ENCODE measurements around the gene PNPLA5.

PNPLA5 gene

GRCh38 chr22:43857367-43857766 lies 34.4 kb downstream of the PNPLA5 start:
- TF ChIP-seq, protein P1, sequence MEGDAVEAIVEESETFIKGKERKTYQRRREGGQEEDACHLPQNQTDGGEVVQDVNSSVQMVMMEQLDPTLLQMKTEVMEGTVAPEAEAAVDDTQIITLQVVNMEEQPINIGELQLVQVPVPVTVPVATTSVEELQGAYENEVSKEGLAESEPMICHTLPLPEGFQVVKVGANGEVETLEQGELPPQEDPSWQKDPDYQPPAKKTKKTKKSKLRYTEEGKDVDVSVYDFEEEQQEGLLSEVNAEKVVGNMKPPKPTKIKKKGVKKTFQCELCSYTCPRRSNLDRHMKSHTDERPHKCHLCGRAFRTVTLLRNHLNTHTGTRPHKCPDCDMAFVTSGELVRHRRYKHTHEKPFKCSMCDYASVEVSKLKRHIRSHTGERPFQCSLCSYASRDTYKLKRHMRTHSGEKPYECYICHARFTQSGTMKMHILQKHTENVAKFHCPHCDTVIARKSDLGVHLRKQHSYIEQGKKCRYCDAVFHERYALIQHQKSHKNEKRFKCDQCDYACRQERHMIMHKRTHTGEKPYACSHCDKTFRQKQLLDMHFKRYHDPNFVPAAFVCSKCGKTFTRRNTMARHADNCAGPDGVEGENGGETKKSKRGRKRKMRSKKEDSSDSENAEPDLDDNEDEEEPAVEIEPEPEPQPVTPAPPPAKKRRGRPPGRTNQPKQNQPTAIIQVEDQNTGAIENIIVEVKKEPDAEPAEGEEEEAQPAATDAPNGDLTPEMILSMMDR (conservative IDR thresholded peaks at IDR 0.05; ENCODE audit: low read length) = no peak
- no peak for TF ChIP-seq EZH2phosphoT487 (IDR thresholded peaks at IDR 0.05; ENCODE audit: borderline replicate concordance)
- Histone ChIP-seq H3K79me2 (ENCODE audit: insufficient read depth, low read length) (no peaks in the 10 kb centered on the region), H3K36me3 (ENCODE audit: insufficient read depth, low read length) (no peaks in the 10 kb centered on the region)

DNA sequence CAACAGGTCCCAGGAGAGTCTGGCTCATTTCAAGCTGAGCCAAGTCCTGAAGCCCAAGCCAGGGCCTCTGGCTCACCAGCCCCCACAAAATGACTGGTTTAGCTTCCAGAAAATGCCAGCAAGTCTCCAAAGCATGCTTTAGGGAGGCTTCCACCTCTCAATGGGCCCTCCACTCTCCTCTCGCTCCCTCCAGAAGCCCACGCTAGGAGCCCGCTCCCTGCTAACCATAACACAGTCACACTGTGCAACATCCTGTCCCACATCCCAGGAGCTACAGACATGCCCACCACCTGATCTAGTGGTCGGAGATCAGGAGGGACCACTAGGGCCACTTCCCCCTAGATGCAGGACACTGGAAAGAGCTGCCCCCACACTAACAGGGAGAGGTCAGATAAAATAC lies 36.4 kb downstream of the PNPLA5 start:
- TF ChIP-seq EZH2phosphoT487 (IDR thresholded peaks at IDR 0.05; ENCODE audit: borderline replicate concordance) = no peak
- TF ChIP-seq, protein P1 (conservative IDR thresholded peaks at IDR 0.05; ENCODE audit: low read length) = no peak
- Histone ChIP-seq H3K36me3 (ENCODE audit: insufficient read depth, low read length) (no peaks in the 10 kb centered on the region), H4K20me1 (ENCODE audit: insufficient read depth, low read length, poor library complexity, severe bottlenecking) (no peaks in the 10 kb centered on the region), H3K4me1 (ENCODE audit: insufficient read depth, low read length, poor library complexity, severe bottlenecking) (no peaks in the 10 kb centered on the region), H3K4me3 (ENCODE audit: low read length, poor library complexity, severe bottlenecking) (no peak overlapping the region), H3K9ac (ENCODE audit: low read depth, low read length, poor library complexity, severe bottlenecking) (no peak overlapping the region), H3F3A (ENCODE audit: low read depth) (no peaks in the 10 kb centered on the region), H3K9me2 (replicated peaks; ENCODE audit: low read depth, low read length) (no peaks in the 10 kb centered on the region), H3K79me2 (ENCODE audit: insufficient read depth, low read length) (no peaks in the 10 kb centered on the region), H3K4me2 (ENCODE audit: low read depth, low read length, poor library complexity, severe bottlenecking) (no peak overlapping the region), H3K9me3 (ENCODE audit: insufficient read depth, low read depth, low read length) (peaks cover 6% of the 10 kb centered on the region; the same call in 1 of the 2 replicates), H2AFZ (ENCODE audit: low read length) (no peak overlapping the region), H3K27me3 (ENCODE audit: insufficient read depth, low read length, poor library complexity, severe bottlenecking) (no peaks in the 10 kb centered on the region)

More at GRCh38 chr22:43857367-43857766, 34.4 kb downstream of the PNPLA5 start:
- Histone ChIP-seq H3K9me2 (replicated peaks; ENCODE audit: low read depth, low read length) (no peaks in the 10 kb centered on the region), H3K9me3 (ENCODE audit: insufficient read depth, low read depth, low read length) (peaks cover 6% of the 10 kb centered on the region; the same call in 1 of the 2 replicates), H3K4me1 (ENCODE audit: insufficient read depth, low read length, poor library complexity, severe bottlenecking) (no peaks in the 10 kb centered on the region), H3F3A (ENCODE audit: low read depth) (no peaks in the 10 kb centered on the region), H3K4me2 (ENCODE audit: low read depth, low read length, poor library complexity, severe bottlenecking) (no peak overlapping the region), H3K4me3 (ENCODE audit: low read length, poor library complexity, severe bottlenecking) (no peak overlapping the region), H4K20me1 (ENCODE audit: insufficient read depth, low read length, poor library complexity, severe bottlenecking) (no peaks in the 10 kb centered on the region), H3K27me3 (ENCODE audit: insufficient read depth, low read length, poor library complexity, severe bottlenecking) (no peaks in the 10 kb centered on the region), H3K9ac (ENCODE audit: low read depth, low read length, poor library complexity, severe bottlenecking) (no peak overlapping the region), H2AFZ (ENCODE audit: low read length) (no peak overlapping the region)

DNA sequence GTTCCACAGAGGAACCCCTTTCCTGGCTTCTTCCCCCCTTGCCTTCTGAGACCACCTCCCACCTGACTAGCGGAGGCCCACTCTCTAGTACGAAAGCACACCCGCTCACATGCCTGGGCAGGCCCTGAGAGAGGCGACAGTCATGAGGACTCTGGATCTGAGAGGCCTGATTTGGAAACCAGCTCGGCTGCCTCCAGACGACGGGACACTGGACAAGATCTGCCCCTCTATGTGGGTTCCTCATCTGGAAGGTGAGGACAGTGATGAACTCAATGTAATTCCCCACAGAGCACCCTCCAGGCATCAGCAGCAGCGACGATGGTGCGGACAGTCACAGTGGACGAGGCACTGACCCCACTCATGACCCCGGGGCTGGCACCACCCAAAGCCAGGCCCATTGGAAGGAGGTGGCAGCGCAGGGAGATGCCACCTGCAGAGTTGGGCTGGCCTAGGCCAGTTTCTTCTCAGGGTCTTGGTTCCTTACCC lies 37.0 kb downstream of the PNPLA5 start:
- peaks cover 6% of the 10 kb centered on the region; the same call in 1 of the 2 replicates for H3K9me3 ChIP-seq (ENCODE audit: insufficient read depth, low read depth, low read length)
- H3K9me2 ChIP-seq (replicated peaks; ENCODE audit: low read depth, low read length) = no peaks in the 10 kb centered on the region
- H3K4me3 ChIP-seq (ENCODE audit: low read length, poor library complexity, severe bottlenecking) = no peak overlapping the region
- H3F3A ChIP-seq (ENCODE audit: low read depth) = no peaks in the 10 kb centered on the region
- H2AFZ ChIP-seq (ENCODE audit: low read length) = no peak overlapping the region
- H3K79me2 ChIP-seq (ENCODE audit: insufficient read depth, low read length) = no peaks in the 10 kb centered on the region
- no peak overlapping the region for H3K9ac ChIP-seq (ENCODE audit: low read depth, low read length, poor library complexity, severe bottlenecking)
- H3K4me2 ChIP-seq (ENCODE audit: low read depth, low read length, poor library complexity, severe bottlenecking) = no peak overlapping the region
- no peaks in the 10 kb centered on the region for H4K20me1 ChIP-seq (ENCODE audit: insufficient read depth, low read length, poor library complexity, severe bottlenecking)
- no peaks in the 10 kb centered on the region for H3K4me1 ChIP-seq (ENCODE audit: insufficient read depth, low read length, poor library complexity, severe bottlenecking)
- H3K36me3 ChIP-seq (ENCODE audit: insufficient read depth, low read length) = no peaks in the 10 kb centered on the region
- no peaks in the 10 kb centered on the region for H3K27me3 ChIP-seq (ENCODE audit: insufficient read depth, low read length, poor library complexity, severe bottlenecking)
- TF ChIP-seq, protein P1 (conservative IDR thresholded peaks at IDR 0.05; ENCODE audit: low read length) = no peak
- TF ChIP-seq EZH2phosphoT487 (IDR thresholded peaks at IDR 0.05; ENCODE audit: borderline replicate concordance) = no peak

Data from Loucy (cell line).